Left kidney (tissue), 2 donors: Measurements from ENCODE around the gene CCDC159. TPM values are rescaled to one million over a fixed set of nuclear protein-coding genes. Genes with fewer than 3 reads are reported as not detected.
"Not testable (repeated sequence)": the region's sequence is repeated elsewhere in the genome, so short reads cannot be mapped to it uniquely, and the experiment has no call there.

Source experiments
- DNase-seq: peaks from one replicate; pipeline ENCODE4 v3.0.0-alpha.2; 2013
- polyA plus RNA-seq: library from polyadenylated mRNA; unstranded; fragments of 120-200 nt; gene quantifications from one replicate; pipeline ENCODE4 v1.2.1, GENCODE V29; 2013; ENCODE audit not compliant: insufficient read length

CCDC159 gene
- polyA plus RNA-seq, 1 donor, result 30.3 TPM

GRCh38 chr19:11364935-11365334 is 18.6 kb downstream of the CCDC159 start:
- DNase-seq, result no peak

GRCh38 chr19:11365557-11366117 is 19.3 kb downstream of the CCDC159 start:
- DNase-seq, result no peak

- DNase-seq, result no peak
Observed at GRCh38 chr19:11367528-11367927, 21.2 kb downstream of the CCDC159 start.

- no peak for DNase-seq
Observed at GRCh38 chr19:11370744-11371143, 24.4 kb downstream of the CCDC159 start.

- no peak for DNase-seq
Observed at GRCh38 chr19:11373166-11373884, 27.0 kb downstream of the CCDC159 start.

GRCh38 chr19:11373885-11374432 is 27.6 kb downstream of the CCDC159 start:
- no peak for DNase-seq

GRCh38 chr19:11374433-11375142 is 28.3 kb downstream of the CCDC159 start, which contains the start of gene SWSAP1:
SWSAP1 (plus strand) TSS chr19:11374666; CDS start chr19:11374681, 15 bp downstream.
- DNase-seq, result peak; percentile 99

- peak; percentile 46 for DNase-seq
Observed at GRCh38 chr19:11375143-11375948, 29.0 kb downstream of the CCDC159 start.

- DNase-seq, result no peak
Observed at GRCh38 chr19:11377237-11377636, 30.9 kb downstream of the CCDC159 start.

- no peak for DNase-seq
Observed at GRCh38 chr19:11377756-11378155, 31.4 kb downstream of the CCDC159 start.

GRCh38 chr19:11378319-11379189 is 32.2 kb downstream of the CCDC159 start:
- no peak for DNase-seq

- not testable (repeated sequence) for DNase-seq
Observed at GRCh38 chr19:11379269-11379845, 33.0 kb downstream of the CCDC159 start.

GRCh38 chr19:11379857-11380350 is 33.6 kb downstream of the CCDC159 start:
- no peak for DNase-seq

GRCh38 chr19:11380653-11381537 is 34.6 kb downstream of the CCDC159 start:
- peak; percentile 97 for DNase-seq

- DNase-seq, result no peak
Observed at GRCh38 chr19:11382898-11383705, 36.8 kb downstream of the CCDC159 start.

- no peak for DNase-seq
Observed at GRCh38 chr19:11383706-11384048, 37.4 kb downstream of the CCDC159 start.

- no peak for DNase-seq
Observed at GRCh38 chr19:11384778-11385129, 38.4 kb downstream of the CCDC159 start.

- no peak for DNase-seq
Observed at GRCh38 chr19:11387162-11388034, 41.1 kb downstream of the CCDC159 start.
